WTC11 (cell line): ENCODE measurements around the gene SCUBE3.

Experiments
- ARID4B ChIP-seq: sonication (generic); formaldehyde crosslinking; IDR thresholded peaks from 2 replicates; pipeline ENCODE4 v1.8.0; 2023; ENCODE audit warnings: missing genetic modification reagents, mild to moderate bottlenecking, borderline replicate concordance
- ATF6 ChIP-seq: sonication (generic); formaldehyde crosslinking; IDR thresholded peaks from 2 replicates; pipeline ENCODE4 v1.8.1; 2023; ENCODE audit warnings: mild to moderate bottlenecking, missing genetic modification reagents
- CREB1 ChIP-seq: sonication (generic); formaldehyde crosslinking; IDR thresholded peaks from 2 replicates; pipeline ENCODE4 v1.8.0; 2023; ENCODE audit warnings: mild to moderate bottlenecking, missing genetic modification reagents
- CTCF ChIP-seq: fragments of 200-600 bp; IDR thresholded peaks from 2 replicates; pipeline ENCODE4 v1.8.0; 2022; ENCODE audit warnings: antibody characterized with exemption
- E2F1 ChIP-seq: sonication (generic); formaldehyde crosslinking; IDR thresholded peaks from 2 replicates; pipeline ENCODE4 v1.8.0; 2022; ENCODE audit warnings: mild to moderate bottlenecking, missing genetic modification reagents
- ESRRA ChIP-seq: sonication (generic); formaldehyde crosslinking; IDR thresholded peaks from 2 replicates; pipeline ENCODE4 v1.8.1; 2022; ENCODE audit warnings: mild to moderate bottlenecking, missing genetic modification reagents, borderline replicate concordance
- FOXK1 ChIP-seq: sonication (generic); formaldehyde crosslinking; IDR thresholded peaks from 2 replicates; pipeline ENCODE4 v1.8.0; 2022; ENCODE audit warnings: mild to moderate bottlenecking, moderate library complexity, missing genetic modification reagents
- MLX ChIP-seq: sonication (generic); formaldehyde crosslinking; IDR thresholded peaks from 2 replicates; pipeline ENCODE4 v1.8.1; 2023; ENCODE audit warnings: mild to moderate bottlenecking, missing genetic modification reagents, moderate library complexity
- MXD4 ChIP-seq: fragments of 250-450 bp; sonication (Bioruptor Pico); IDR thresholded peaks from 2 replicates; pipeline ENCODE4 v1.8.0; 2021; ENCODE audit warnings: mild to moderate bottlenecking, moderate library complexity, borderline replicate concordance
- NR1H2 ChIP-seq: sonication (generic); formaldehyde crosslinking; IDR thresholded peaks from 2 replicates; pipeline ENCODE4 v1.9.0; 2021; ENCODE audit warnings: mild to moderate bottlenecking, moderate library complexity, missing genetic modification reagents
- RELA ChIP-seq: sonication (generic); formaldehyde crosslinking; IDR thresholded peaks from 2 replicates; pipeline ENCODE4 v1.8.1; 2022; ENCODE audit warnings: missing genetic modification reagents, mild to moderate bottlenecking, borderline replicate concordance
- SMAD3 ChIP-seq: sonication (generic); formaldehyde crosslinking; IDR thresholded peaks from 2 replicates; pipeline ENCODE4 v1.8.0; 2022; ENCODE audit warnings: missing genetic modification reagents, mild to moderate bottlenecking, borderline replicate concordance
- ZNF138 ChIP-seq: sonication (generic); formaldehyde crosslinking; conservative IDR thresholded peaks from 2 replicates; pipeline ENCODE4 v1.8.1; 2022; ENCODE audit warnings: mild to moderate bottlenecking, moderate library complexity, missing genetic modification reagents
- ZNF425 ChIP-seq: fragments of 250-450 bp; sonication (Bioruptor Pico); conservative IDR thresholded peaks from 2 replicates; pipeline ENCODE4 v1.9.0; 2021; ENCODE audit warnings: mild to moderate bottlenecking

DNA sequence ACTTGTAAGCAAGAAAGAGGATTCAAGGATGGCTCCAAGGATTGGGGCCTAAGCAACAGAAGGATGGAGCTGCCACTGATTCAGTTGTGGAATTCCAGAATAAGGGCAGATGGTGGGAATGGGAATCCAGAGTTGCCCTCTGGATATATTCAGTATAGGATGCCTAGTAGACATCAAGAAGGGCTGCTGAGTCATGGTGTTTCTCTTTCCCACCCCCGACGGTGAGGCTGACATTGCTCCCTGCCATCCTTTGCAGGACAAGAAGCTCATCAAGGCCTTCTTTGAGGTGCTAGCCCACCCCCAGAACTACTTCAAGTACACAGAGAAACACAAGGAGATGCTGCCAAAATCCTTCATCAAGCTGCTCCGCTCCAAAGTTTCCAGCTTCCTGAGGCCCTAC, 34.5 kb downstream of the SCUBE3 start:
- TF ChIP-seq MLX (no peak), CTCF (no peak), ESRRA (CRISPR knock-in tag) (no peak), CREB1 (CRISPR knock-in tag) (no peak), SMAD3 (CRISPR knock-in tag) (no peak), ZNF425 (CRISPR knock-in tag) (no peak), RELA (CRISPR knock-in tag) (no peak), MXD4 (no peak), E2F1 (no peak), NR1H2 (no peak), ARID4B (CRISPR knock-in tag) (no peak), ATF6 (CRISPR knock-in tag) (no peak), ZNF138 (CRISPR knock-in tag) (no peak), FOXK1 (no peak)
